H1 (cell line): ENCODE data around the gene AIF1L.

Experiments used
- EP300 ChIP-seq, 2 experiments: IDR thresholded peaks; 1 replicate in 1 of 2; 2 replicates in 1 of 2; pipeline ENCODE4 v1.6.1; 2011 to 2012; ENCODE audit warnings: low read depth in 2 of 2, low read length in 2 of 2, mild to moderate bottlenecking in 2 of 2, borderline replicate concordance in 1 of 2, inconsistent platforms in 1 of 2, moderate library complexity in 1 of 2
- JUN ChIP-seq: IDR thresholded peaks from 2 replicates; pipeline ENCODE4 v1.6.1; 2011; ENCODE audit warnings: low read depth, mild to moderate bottlenecking, improper control_type of control experiment, low read length
- TAF1 ChIP-seq: IDR thresholded peaks from 2 replicates; pipeline ENCODE4 v1.6.1; 2011; ENCODE audit warnings: mild to moderate bottlenecking, low read depth, low read length

DNA sequence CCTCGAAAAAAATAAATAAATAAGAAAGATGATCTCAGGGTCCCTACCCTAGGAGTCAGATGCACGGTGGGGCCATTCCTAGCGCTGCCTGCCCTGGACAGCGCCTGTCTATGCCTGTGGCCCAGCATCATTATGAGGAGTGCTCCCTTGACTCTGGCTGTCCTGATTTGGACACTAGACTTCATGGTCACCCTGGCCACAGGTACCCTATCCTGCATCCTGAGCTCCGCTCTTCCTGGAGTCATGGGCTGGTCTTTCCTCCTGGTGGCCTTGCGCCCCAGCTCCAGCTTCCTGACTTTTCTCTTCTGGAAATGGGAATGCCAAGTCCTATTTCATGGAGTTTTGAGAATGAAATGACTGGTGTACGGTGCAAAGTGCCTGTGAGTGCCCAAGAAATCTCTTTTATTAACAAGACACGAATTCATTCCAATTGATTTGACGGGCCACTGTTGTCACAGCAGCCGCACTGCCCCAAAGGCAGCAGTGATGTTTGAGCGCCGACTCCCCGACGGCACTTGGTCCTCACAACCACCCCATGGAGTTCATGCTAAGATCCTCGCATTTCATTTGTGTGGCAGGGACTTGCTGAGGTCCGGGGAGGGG is 564 bp upstream of the AIF1L start:
- no peak for TF ChIP-seq EP300 (IDR thresholded peaks at IDR 0.05; ENCODE audit: borderline replicate concordance in 1 of 2, low read depth in 2 of 2, low read length in 2 of 2)
- TF ChIP-seq JUN, result no peak
- no peak for TF ChIP-seq TAF1
